Measurements from ENCODE around the gene CDC42BPG. TPM values are rescaled to one million over a fixed set of nuclear protein-coding genes. Genes with fewer than 3 reads are reported as not detected.
A peak's percentile ranks its signal among the peaks of the same experiment; 100 is the strongest.

Gene CDC42BPG
- total RNA-seq, 1 experiment from 2014 or later: 24.9 TPM

DNA sequence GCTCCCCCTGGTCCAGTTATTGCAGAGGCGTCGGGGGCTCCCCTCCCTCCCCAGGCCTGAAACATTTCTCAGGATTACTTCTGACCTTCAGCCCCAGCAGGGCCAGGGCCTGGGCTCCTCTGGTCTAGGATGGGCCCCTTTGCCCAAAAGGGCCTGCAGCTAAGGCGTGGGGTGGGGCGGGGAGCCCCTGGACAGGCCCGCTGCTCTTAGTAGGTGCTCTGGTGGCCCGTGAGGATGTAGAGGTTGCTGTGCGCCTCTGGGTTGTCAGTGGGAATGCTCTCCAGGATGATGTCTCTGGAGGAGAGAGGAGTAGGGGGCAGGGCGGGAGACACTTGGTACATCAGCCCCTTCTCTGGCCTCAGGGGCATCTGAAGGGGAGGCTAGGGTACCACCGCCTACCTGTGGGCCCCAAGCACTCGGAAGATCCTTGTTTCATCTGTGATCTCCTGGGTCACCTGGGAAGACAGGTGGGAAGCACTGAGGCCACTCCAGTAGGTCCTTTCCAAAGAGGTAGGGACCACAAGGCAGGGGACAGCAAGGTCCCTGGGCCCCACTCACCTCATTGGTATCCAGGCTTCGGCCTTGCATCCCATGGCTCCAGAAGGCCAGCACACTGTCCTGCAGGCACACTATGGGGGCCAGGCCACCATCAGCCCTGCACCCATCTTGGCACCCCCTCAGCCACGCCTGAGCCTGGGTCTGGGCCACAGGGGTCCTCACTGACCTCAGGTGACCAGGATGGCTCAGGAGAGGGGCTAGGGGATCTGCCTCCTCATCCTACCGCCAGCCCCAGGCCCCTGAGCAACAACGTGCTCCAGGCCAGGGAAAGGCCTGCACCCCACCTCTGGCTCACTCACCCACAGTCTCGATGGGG, 54.9 kb downstream of the CDC42BPG start:
- H2BK120ac ChIP-seq (ENCODE audit: low read depth, low read length, poor library complexity, severe bottlenecking): no peak overlapping the region
- H2BK5ac ChIP-seq (ENCODE audit: insufficient read length, low read length): no peak overlapping the region
- no peak overlapping the region for H3K56ac ChIP-seq (ENCODE audit: insufficient read length, low read depth, low read length)
- no peak overlapping the region for H3K23ac ChIP-seq (ENCODE audit: insufficient read length, low read depth, low read length)
- H3K27me3 ChIP-seq (ENCODE audit: insufficient read depth, low read length): no peaks in the 10 kb centered on the region
- H3K79me2 ChIP-seq (ENCODE audit: insufficient read depth, low read length): no peaks in the 10 kb centered on the region
- no peak overlapping the region for H4K5ac ChIP-seq (ENCODE audit: insufficient read length, low read depth, low read length)
- no CpG with 5 or more reads among the region's 15 CpGs for WGBS (ENCODE audit: extremely low coverage, insufficient read length, low lambda C conversion rate)
- DNase-seq: no peak
- H3K23me2 ChIP-seq (ENCODE audit: insufficient read length, low read depth, low read length, poor library complexity, severe bottlenecking): no peaks in the 10 kb centered on the region
- H3K9ac ChIP-seq (ENCODE audit: extremely low read depth, insufficient read length, low read length): no peak overlapping the region
- no peaks in the 10 kb centered on the region for H4K20me1 ChIP-seq (ENCODE audit: control insufficient read depth, insufficient read depth, insufficient read length)
- no peak overlapping the region for H3K4ac ChIP-seq (ENCODE audit: low read depth, low read length)
- no peak overlapping the region for H2BK20ac ChIP-seq (ENCODE audit: low read depth, low read length, poor library complexity, severe bottlenecking)
- no peak overlapping the region for H4K91ac ChIP-seq (ENCODE audit: insufficient read length, low read depth, low read length)
- Mint-ChIP-seq H3K4me1 (0 out of 4 replicates have a peak, but pooled peaks cover 0 to 2% of the 10 kb centered on the region in 2 experiments), H3K27ac (peak overlapping the region in 1 of 3 experiments; percentile 84; a peak in 1 of 7 replicates), H3K9me3 (no peaks in the 10 kb centered on the region), H3K27me3 (ENCODE audit: low read depth) (no peaks in the 10 kb centered on the region), H3K4me3 (no peak overlapping the region), H3K36me3 (ENCODE audit: insufficient read depth in 1 of 3, low read depth in 3 of 3) (peaks cover 0 to 6% (median 3%) of the 10 kb centered on the region in 3 experiments; a peak in 2 of 7 replicates)
- H2AFZ ChIP-seq (ENCODE audit: low read length): no peak overlapping the region
- no peaks in the 10 kb centered on the region for H3K9me3 ChIP-seq (ENCODE audit: control insufficient read depth, low read depth, low read length)
- TF ChIP-seq, protein P1, sequence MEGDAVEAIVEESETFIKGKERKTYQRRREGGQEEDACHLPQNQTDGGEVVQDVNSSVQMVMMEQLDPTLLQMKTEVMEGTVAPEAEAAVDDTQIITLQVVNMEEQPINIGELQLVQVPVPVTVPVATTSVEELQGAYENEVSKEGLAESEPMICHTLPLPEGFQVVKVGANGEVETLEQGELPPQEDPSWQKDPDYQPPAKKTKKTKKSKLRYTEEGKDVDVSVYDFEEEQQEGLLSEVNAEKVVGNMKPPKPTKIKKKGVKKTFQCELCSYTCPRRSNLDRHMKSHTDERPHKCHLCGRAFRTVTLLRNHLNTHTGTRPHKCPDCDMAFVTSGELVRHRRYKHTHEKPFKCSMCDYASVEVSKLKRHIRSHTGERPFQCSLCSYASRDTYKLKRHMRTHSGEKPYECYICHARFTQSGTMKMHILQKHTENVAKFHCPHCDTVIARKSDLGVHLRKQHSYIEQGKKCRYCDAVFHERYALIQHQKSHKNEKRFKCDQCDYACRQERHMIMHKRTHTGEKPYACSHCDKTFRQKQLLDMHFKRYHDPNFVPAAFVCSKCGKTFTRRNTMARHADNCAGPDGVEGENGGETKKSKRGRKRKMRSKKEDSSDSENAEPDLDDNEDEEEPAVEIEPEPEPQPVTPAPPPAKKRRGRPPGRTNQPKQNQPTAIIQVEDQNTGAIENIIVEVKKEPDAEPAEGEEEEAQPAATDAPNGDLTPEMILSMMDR (conservative IDR thresholded peaks at IDR 0.05): no peak
- H3K4me2 ChIP-seq (ENCODE audit: insufficient read depth, insufficient read length, low read length): no peak overlapping the region
- H2BK12ac ChIP-seq (ENCODE audit: insufficient read length, low read depth, low read length): no peak overlapping the region
- no peaks in the 10 kb centered on the region for H3K4me1 ChIP-seq (ENCODE audit: insufficient read depth, low read length)
- no peak overlapping the region for H3T11ph ChIP-seq (ENCODE audit: low read length)
- no peak overlapping the region for H3K27ac ChIP-seq (ENCODE audit: insufficient read length, low read depth, low read length)
- H3K79me1 ChIP-seq (ENCODE audit: insufficient read depth, low read depth, low read length, poor library complexity, severe bottlenecking): no peaks in the 10 kb centered on the region
- H4K8ac ChIP-seq (replicated peaks; ENCODE audit: insufficient read length, low read depth, low read length): no peak overlapping the region
- H3K14ac ChIP-seq (ENCODE audit: insufficient read depth, low read length): no peak overlapping the region; the same call in 1 of the 2 replicates
- H3K18ac ChIP-seq (ENCODE audit: insufficient read length, low read depth, low read length): no peak overlapping the region
- no peak overlapping the region for H2BK15ac ChIP-seq (ENCODE audit: low read depth, low read length)
- H2AK5ac ChIP-seq (ENCODE audit: insufficient read length, low read length): no peak overlapping the region
